Measurements from ENCODE around the gene MATN4.

- TF ChIP-seq POLR2A (IDR thresholded peaks at IDR 0.05) = no peak
- TF ChIP-seq, protein P1, sequence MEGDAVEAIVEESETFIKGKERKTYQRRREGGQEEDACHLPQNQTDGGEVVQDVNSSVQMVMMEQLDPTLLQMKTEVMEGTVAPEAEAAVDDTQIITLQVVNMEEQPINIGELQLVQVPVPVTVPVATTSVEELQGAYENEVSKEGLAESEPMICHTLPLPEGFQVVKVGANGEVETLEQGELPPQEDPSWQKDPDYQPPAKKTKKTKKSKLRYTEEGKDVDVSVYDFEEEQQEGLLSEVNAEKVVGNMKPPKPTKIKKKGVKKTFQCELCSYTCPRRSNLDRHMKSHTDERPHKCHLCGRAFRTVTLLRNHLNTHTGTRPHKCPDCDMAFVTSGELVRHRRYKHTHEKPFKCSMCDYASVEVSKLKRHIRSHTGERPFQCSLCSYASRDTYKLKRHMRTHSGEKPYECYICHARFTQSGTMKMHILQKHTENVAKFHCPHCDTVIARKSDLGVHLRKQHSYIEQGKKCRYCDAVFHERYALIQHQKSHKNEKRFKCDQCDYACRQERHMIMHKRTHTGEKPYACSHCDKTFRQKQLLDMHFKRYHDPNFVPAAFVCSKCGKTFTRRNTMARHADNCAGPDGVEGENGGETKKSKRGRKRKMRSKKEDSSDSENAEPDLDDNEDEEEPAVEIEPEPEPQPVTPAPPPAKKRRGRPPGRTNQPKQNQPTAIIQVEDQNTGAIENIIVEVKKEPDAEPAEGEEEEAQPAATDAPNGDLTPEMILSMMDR (IDR thresholded peaks at IDR 0.05) = no peak
These were observed 16.6 kb downstream of the MATN4 start for GRCh38 chr20:45291526-45291925.
